CD8-positive, alpha-beta memory T cell (primary cell): ENCODE results near the gene ZGPAT. TPM values are rescaled to one million over a fixed set of nuclear protein-coding genes. Genes with fewer than 3 reads are reported as not detected.
"Not testable (repeated sequence)": the region's sequence is repeated elsewhere in the genome, so short reads cannot be mapped to it uniquely, and the experiment has no call there.

Source experiments
- CTCF ChIA-PET: fragments of 350-600 bp; sonication (Branson Sonifier 250); formaldehyde crosslinking; loops from one replicate; lab custom pipeline; 2021; ENCODE audit warnings: antibody characterized with exemption; lab: Charles Lee
- POLR2A ChIA-PET: fragments of 350-600 bp; sonication (Branson Sonifier 250); formaldehyde crosslinking; loops from one replicate; lab custom pipeline; 2021; ENCODE audit warnings: antibody characterized with exemption; lab: Charles Lee
- DNase-seq, 5 donors: peaks; one replicate each; pipeline versions ENCODE4 v3.0.0 to v3.0.0-alpha.2; 2020 to 2022; ENCODE audit warnings: mixed read lengths in 1 of 5
- H3K27ac ChIP-seq: one replicate; pipeline ENCODE4 v1.7.0; 2013; ENCODE audit warnings: low read depth, mild to moderate bottlenecking, low read length, moderate library complexity
- H3K27me3 ChIP-seq: 2 replicates; pipeline ENCODE4 v1.7.0; 2013; ENCODE audit warnings: low read length, mild to moderate bottlenecking; ENCODE audit not compliant: insufficient read depth, poor library complexity, severe bottlenecking
- H3K36me3 ChIP-seq: 2 replicates; pipeline ENCODE4 v1.7.0; 2013; ENCODE audit warnings: mild to moderate bottlenecking, low read length, moderate library complexity; ENCODE audit not compliant: insufficient read depth
- H3K4me1 ChIP-seq: 2 replicates; pipeline ENCODE4 v1.7.0; 2013; ENCODE audit warnings: mild to moderate bottlenecking, low read length, moderate library complexity; ENCODE audit not compliant: insufficient read depth
- H3K4me3 ChIP-seq: 2 replicates; pipeline ENCODE4 v1.7.0; 2013; ENCODE audit warnings: mild to moderate bottlenecking, low read length
- H3K9me3 ChIP-seq: 2 replicates; pipeline ENCODE4 v1.7.0; 2013; ENCODE audit warnings: mild to moderate bottlenecking, low read length
- H3K27ac Mint-ChIP-seq, 8 donors: one replicate each; pipeline ENCODE4 v1.8.0; 2020 to 2021; ENCODE audit warnings: mixed read lengths in 8 of 8, mild to moderate bottlenecking in 6 of 8, inconsistent platforms in 3 of 8, moderate library complexity in 3 of 8
- H3K27me3 Mint-ChIP-seq, 2 donors: one replicate each; pipeline ENCODE4 v1.8.0; 2020 to 2021; ENCODE audit warnings: mixed read lengths in 2 of 2, mild to moderate bottlenecking in 1 of 2, moderate library complexity in 1 of 2
- H3K36me3 Mint-ChIP-seq, 3 donors: one replicate each; pipeline ENCODE4 v1.8.0; 2020 to 2021; ENCODE audit warnings: mixed read lengths in 3 of 3, inconsistent platforms in 1 of 3, mild to moderate bottlenecking in 1 of 3
- H3K4me1 Mint-ChIP-seq, 3 donors: one replicate each; pipeline ENCODE4 v1.8.0; 2020 to 2021; ENCODE audit warnings: mixed read lengths in 3 of 3, inconsistent platforms in 1 of 3, mild to moderate bottlenecking in 1 of 3
- H3K4me3 Mint-ChIP-seq, 7 donors: one replicate each; pipeline ENCODE4 v1.8.0; 2020 to 2021; ENCODE audit warnings: mixed read lengths in 7 of 7, mild to moderate bottlenecking in 6 of 7, moderate library complexity in 4 of 7, inconsistent platforms in 2 of 7
- H3K9me3 Mint-ChIP-seq, 5 donors: one replicate each; pipeline ENCODE4 v1.8.0; 2020 to 2022; ENCODE audit warnings: mixed read lengths in 5 of 5, mild to moderate bottlenecking in 3 of 5, moderate library complexity in 2 of 5, inconsistent platforms in 1 of 5
- polyA plus RNA-seq: library from polyadenylated mRNA; unstranded; fragments of 300-500 nt; fragmentation: Illumina TruSeq; gene quantifications from one replicate; pipeline ENCODE4 v1.2.3, GENCODE V29; 2021
- total RNA-seq, 2 experiments: library from RNA; stranded (reverse); gene quantifications; one replicate each; pipeline ENCODE4 v1.2.3, GENCODE V29; 2021

Gene ZGPAT
- total and polyA plus RNA-seq, 3 experiments from 2014 or later, result 29.7 to 77.5 (median 29.9) TPM

DNA sequence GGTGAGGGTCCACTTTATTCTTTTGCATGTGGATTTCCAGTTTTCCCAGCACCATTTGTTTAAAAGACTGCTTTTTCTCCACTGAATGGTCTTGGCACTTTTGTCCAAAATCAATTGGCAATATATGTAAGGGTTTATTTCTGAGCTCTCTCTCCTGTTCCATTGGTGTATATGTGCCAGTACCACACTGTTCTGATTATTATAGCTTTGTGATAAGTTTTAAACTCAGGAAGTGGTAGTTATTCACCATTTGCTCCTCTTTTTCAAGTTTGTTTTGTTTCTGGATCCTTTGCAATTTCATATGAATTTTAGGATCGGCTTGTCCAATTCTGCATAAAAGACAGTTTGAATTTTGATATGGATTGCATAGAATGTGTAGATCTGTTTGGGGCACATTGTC is 4.4 kb downstream of the ZGPAT start:
- Histone ChIP-seq H3K27me3 (no peaks in the 10 kb centered on the region), H3K4me3 (no peak overlapping the region), H3K36me3 (peaks cover 13% of the 10 kb centered on the region), H3K27ac (no peak overlapping the region), H3K9me3 (no peaks in the 10 kb centered on the region), H3K4me1 (peaks cover 24% of the 10 kb centered on the region)
- CTCF ChIA-PET, result interaction anchor here (3.6 kb wide), 1 partner anchor 24 kb away, joined by 10 read pairs; the partner anchor contains the start of gene LIME1
- Mint-ChIP-seq H3K36me3 (peaks cover 20 to 65% (median 37%) of the 10 kb centered on the region in 3 donors), H3K4me1 (peaks cover 39 to 62% (median 62%) of the 10 kb centered on the region in 3 donors), H3K27me3 (no peaks in the 10 kb centered on the region), H3K9me3 (peaks cover 2 to 14% (median 6%) of the 10 kb centered on the region in 5 donors), H3K4me3 (peak overlapping the region in 5 of 7 donors; percentile 8 to 53 (median 51)), H3K27ac (peak overlapping the region in 2 of 8 donors; percentile 20 to 79)
- DNase-seq, result no peak
- POLR2A ChIA-PET, result no interaction called here

GRCh38 chr20:63714858-63715257 is 7.0 kb downstream of the ZGPAT start:
- ChIA-PET POLR2A (no interaction called here), CTCF (no interaction called here)
- Mint-ChIP-seq H3K4me1 (peaks cover 39 to 65% (median 61%) of the 10 kb centered on the region in 3 donors), H3K27ac (peak overlapping the region in 1 of 8 donors; percentile 64), H3K36me3 (peaks cover 29 to 71% (median 44%) of the 10 kb centered on the region in 3 donors), H3K9me3 (peaks cover 5 to 18% (median 9%) of the 10 kb centered on the region in 5 donors), H3K27me3 (no peaks in the 10 kb centered on the region), H3K4me3 (no peak overlapping the region)
- Histone ChIP-seq H3K4me1 (peaks cover 9% of the 10 kb centered on the region), H3K27ac (no peak overlapping the region), H3K4me3 (no peak overlapping the region), H3K36me3 (peaks cover 13% of the 10 kb centered on the region), H3K27me3 (no peaks in the 10 kb centered on the region), H3K9me3 (no peaks in the 10 kb centered on the region)
- no peak for DNase-seq

- Histone ChIP-seq H3K9me3 (no peaks in the 10 kb centered on the region), H3K36me3 (peaks cover 8% of the 10 kb centered on the region), H3K27ac (no peak overlapping the region), H3K4me3 (no peak overlapping the region), H3K4me1 (peaks cover 6% of the 10 kb centered on the region), H3K27me3 (no peaks in the 10 kb centered on the region)
- H3K4me3 Mint-ChIP-seq, result no peak overlapping the region
- DNase-seq, result no peak
- peak overlapping the region in 1 of 8 donors; percentile 7 for H3K27ac Mint-ChIP-seq
- POLR2A ChIA-PET, result no interaction called here
- peaks cover 5 to 16% (median 6%) of the 10 kb centered on the region in 5 donors for H3K9me3 Mint-ChIP-seq
- peaks cover 31 to 57% (median 43%) of the 10 kb centered on the region in 3 donors for H3K4me1 Mint-ChIP-seq
- H3K27me3 Mint-ChIP-seq, result no peaks in the 10 kb centered on the region
- H3K36me3 Mint-ChIP-seq, result peaks cover 28 to 66% (median 35%) of the 10 kb centered on the region in 3 donors
- CTCF ChIA-PET, result interaction anchor here (1.0 to 1.5 kb wide), 2 partner anchors 11 to 66 kb away, joined by 3 to 4 read pairs; no protein-coding TSS in a partner anchor
Measured at GRCh38 chr20:63718996-63719395, 11.2 kb downstream of the ZGPAT start.

DNA sequence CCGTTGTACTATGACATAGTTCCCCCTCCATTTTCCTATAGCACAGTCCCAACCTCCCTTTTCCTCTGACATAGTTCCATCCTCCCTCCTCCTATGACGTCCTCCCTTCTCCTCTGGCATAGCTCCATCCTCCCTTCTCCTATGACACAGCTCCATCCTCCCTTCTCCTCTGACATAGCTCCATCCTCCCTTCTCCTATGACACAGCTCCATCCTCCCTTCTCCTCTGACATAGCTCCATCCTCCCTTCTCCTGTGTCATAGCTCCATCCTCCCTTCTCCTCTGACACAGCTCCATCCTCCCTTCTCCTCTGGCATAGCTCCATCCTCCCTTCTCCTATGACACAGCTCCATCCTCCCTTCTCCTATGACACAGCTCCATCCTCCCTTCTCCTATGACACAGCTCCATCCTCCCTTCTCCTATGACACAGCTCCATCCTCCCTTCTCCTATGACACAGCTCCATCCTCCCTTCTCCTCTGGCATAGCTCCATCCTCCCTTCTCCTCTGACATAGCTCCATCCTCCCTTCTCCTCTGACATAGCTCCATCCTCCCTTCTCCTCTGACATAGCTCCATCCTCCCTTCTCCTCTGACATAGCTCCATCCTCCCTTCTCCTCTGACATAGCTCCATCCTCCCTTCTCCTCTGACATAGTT is 15.3 kb downstream of the ZGPAT start:
- Mint-ChIP-seq H3K27ac (peak overlapping the region in 3 of 8 donors; percentile 27 to 88 (median 33)), H3K9me3 (peaks cover 8 to 12% (median 10%) of the 10 kb centered on the region in 5 donors), H3K4me1 (peaks cover 27 to 53% (median 30%) of the 10 kb centered on the region in 3 donors), H3K4me3 (peak overlapping the region in 1 of 7 donors; percentile 26), H3K36me3 (peaks cover 22 to 55% (median 25%) of the 10 kb centered on the region in 3 donors)
- ChIA-PET CTCF (interaction anchor here (3.2 kb wide), 1 partner anchor 16 kb away, joined by 12 read pairs; the partner anchor contains the start of genes ARFRP1 and ZGPAT), POLR2A (interaction anchor here (0.6 kb wide), 1 partner anchor 149 kb away, joined by 3 read pairs; no protein-coding TSS in a partner anchor)
- H3K27me3 ChIP-seq, H3K27me3 Mint-ChIP-seq, DNase-seq, H3K4me3 ChIP-seq, H3K27ac ChIP-seq, H3K36me3 ChIP-seq, H3K9me3 ChIP-seq: not testable (repeated sequence)
- H3K4me1 ChIP-seq, result peaks cover 23% of the 10 kb centered on the region

GRCh38 chr20:63730189-63730733 is 22.4 kb downstream of the ZGPAT start:
- H3K4me1 Mint-ChIP-seq, result peaks cover 10 to 42% (median 27%) of the 10 kb centered on the region in 3 donors
- CTCF ChIA-PET, result interaction anchor here (0.7 to 1.4 kb wide), 3 partner anchors 11 to 59 kb away, joined by 3 to 4 read pairs (median 3); partner anchors contain the start of genes ARFRP1 and ZGPAT
- not testable (repeated sequence) for H3K9me3 ChIP-seq, H3K4me3 ChIP-seq, H3K27ac ChIP-seq, H3K27me3 Mint-ChIP-seq, H3K9me3 Mint-ChIP-seq, H3K27ac Mint-ChIP-seq, H3K27me3 ChIP-seq, DNase-seq, H3K4me3 Mint-ChIP-seq
- peaks cover 65% of the 10 kb centered on the region for H3K4me1 ChIP-seq
- POLR2A ChIA-PET, result interaction anchor here (0.7 kb wide), 1 partner anchor 19 kb away, joined by 8 read pairs; no protein-coding TSS in a partner anchor
- H3K36me3 ChIP-seq, result peaks cover 13% of the 10 kb centered on the region
- peaks cover 13 to 37% (median 16%) of the 10 kb centered on the region in 3 donors for H3K36me3 Mint-ChIP-seq

DNA sequence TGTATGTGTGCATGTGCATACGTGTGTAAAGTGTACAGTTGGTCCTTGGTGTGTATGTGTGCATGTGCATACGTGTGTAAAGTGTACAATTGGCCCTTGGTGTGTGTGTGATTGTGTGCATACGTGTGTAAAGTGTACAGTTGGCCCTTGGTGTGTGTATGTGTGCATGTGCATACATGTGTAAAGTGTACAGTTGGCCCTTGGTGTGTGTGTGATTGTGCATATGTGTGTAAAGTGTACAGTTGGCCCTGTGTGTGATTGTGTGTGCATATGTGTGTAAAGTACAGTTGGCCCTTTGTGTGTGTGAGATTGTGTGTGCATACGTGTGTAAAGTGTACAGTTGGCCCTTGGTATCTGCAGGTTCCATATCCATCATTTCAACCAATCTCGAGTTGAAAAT is 23.6 kb downstream of the ZGPAT start:
- H3K36me3 ChIP-seq, result peaks cover 13% of the 10 kb centered on the region
- H3K4me1 ChIP-seq, result peaks cover 76% of the 10 kb centered on the region
- Mint-ChIP-seq H3K4me1 (peaks cover 14 to 50% (median 35%) of the 10 kb centered on the region in 3 donors), H3K27ac (no peak overlapping the region), H3K36me3 (peaks cover 8 to 42% (median 13%) of the 10 kb centered on the region in 3 donors), H3K9me3 (no peaks in the 10 kb centered on the region), H3K27me3 (peaks cover 0 to 2% of the 10 kb centered on the region in 2 donors), H3K4me3 (no peak overlapping the region)
- no peak overlapping the region for H3K27ac ChIP-seq
- H3K27me3 ChIP-seq, result no peaks in the 10 kb centered on the region
- no peaks in the 10 kb centered on the region for H3K9me3 ChIP-seq
- no peak for DNase-seq
- POLR2A ChIA-PET, result no interaction called here
- no peak overlapping the region for H3K4me3 ChIP-seq
- CTCF ChIA-PET, result no interaction called here

- H3K27me3 ChIP-seq, result no peaks in the 10 kb centered on the region
- POLR2A ChIA-PET, result no interaction called here
- no peak overlapping the region for H3K4me3 ChIP-seq
- no peaks in the 10 kb centered on the region for H3K9me3 ChIP-seq
- CTCF ChIA-PET, result no interaction called here
- Mint-ChIP-seq H3K4me3 (no peak overlapping the region), H3K9me3 (no peaks in the 10 kb centered on the region), H3K27ac (no peak overlapping the region), H3K36me3 (peaks cover 4 to 44% (median 9%) of the 10 kb centered on the region in 3 donors), H3K4me1 (peaks cover 11 to 46% (median 30%) of the 10 kb centered on the region in 3 donors), H3K27me3 (peaks cover 0 to 3% of the 10 kb centered on the region in 2 donors)
- peaks cover 67% of the 10 kb centered on the region for H3K4me1 ChIP-seq
- peaks cover 13% of the 10 kb centered on the region for H3K36me3 ChIP-seq
- no peak for DNase-seq
- H3K27ac ChIP-seq, result no peak overlapping the region
Measured at GRCh38 chr20:63732118-63733095, 24.6 kb downstream of the ZGPAT start.
